ENCODE data around the gene OSGEPL1.
"Not testable (repeated sequence)": the region's sequence is repeated elsewhere in the genome, so short reads cannot be mapped to it uniquely, and the experiment has no call there.

OSGEPL1 gene

GRCh38 chr2:189726849-189727248, 35.7 kb downstream of the OSGEPL1 start:
- H2AFZ ChIP-seq (ENCODE audit: insufficient read depth, low read length, poor library complexity): no peak overlapping the region
- H2BK12ac ChIP-seq (ENCODE audit: low read length): no peak overlapping the region
- no peak overlapping the region for H4K8ac ChIP-seq (ENCODE audit: low read depth, low read length)
- H3K36me3 ChIP-seq (ENCODE audit: control insufficient read depth in 1 of 2, insufficient read depth in 2 of 2, low read length in 2 of 2): peaks cover 0 to 1% of the 10 kb centered on the region in 2 experiments
- DNase-seq: no peak
- no peaks in the 10 kb centered on the region for H3K79me2 ChIP-seq (ENCODE audit: control insufficient read depth, insufficient read depth, low read length, poor library complexity)
- no peak overlapping the region for H2BK120ac ChIP-seq (ENCODE audit: insufficient read depth, low read length, poor library complexity)
- H3K23ac ChIP-seq (ENCODE audit: low read length): no peak overlapping the region
- no peak overlapping the region for H2AK5ac ChIP-seq (ENCODE audit: low read length)
- no peak overlapping the region for H3K9ac ChIP-seq (ENCODE audit: low read length)
- no peaks in the 10 kb centered on the region for H3K9me3 ChIP-seq (ENCODE audit: insufficient read depth, low read depth, low read length)
- H3K27ac ChIP-seq (ENCODE audit: low read depth, low read length): no peak overlapping the region
- no peak overlapping the region for H3K18ac ChIP-seq (ENCODE audit: low read length)
- H4K12ac ChIP-seq (ENCODE audit: low read depth, low read length): no peak overlapping the region
- H2BK5ac ChIP-seq (ENCODE audit: low read depth, low read length, poor library complexity): no peak overlapping the region
- no peaks in the 10 kb centered on the region for H3K27me3 ChIP-seq (ENCODE audit: insufficient read depth, low read length)
- H3K79me1 ChIP-seq (ENCODE audit: low read length): no peaks in the 10 kb centered on the region
- H3K4me3 ChIP-seq (ENCODE audit: low read depth, low read length): no peak overlapping the region
- H3K4me2 ChIP-seq (ENCODE audit: low read length): no peak overlapping the region
- no peak overlapping the region for H3K14ac ChIP-seq (ENCODE audit: low read length)
- H3K4me1 ChIP-seq (ENCODE audit: control insufficient read depth in 1 of 2, insufficient read depth in 2 of 2, low read length in 2 of 2): no peaks in the 10 kb centered on the region
- no peak overlapping the region for H4K91ac ChIP-seq (ENCODE audit: low read depth, low read length)
- H3K4ac ChIP-seq (ENCODE audit: low read depth, low read length): no peak overlapping the region

DNA sequence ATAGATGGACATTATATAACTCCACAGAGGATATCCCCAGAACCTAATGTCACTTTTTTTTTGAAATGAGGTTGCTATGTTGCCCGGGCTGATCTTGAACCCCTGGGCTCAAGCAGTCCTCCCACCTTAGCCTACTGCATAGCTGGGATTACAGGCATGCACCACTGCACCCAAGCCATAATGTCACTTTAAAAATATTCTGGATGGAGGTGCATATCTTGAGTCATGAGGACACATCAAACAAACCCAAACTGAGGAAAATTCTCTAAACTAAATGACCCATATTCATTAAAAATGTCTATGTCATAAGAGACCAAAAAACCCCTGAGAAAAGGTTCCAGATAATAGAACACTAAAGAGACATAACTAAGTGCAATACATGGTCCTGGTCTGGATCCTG, 36.3 kb downstream of the OSGEPL1 start:
- no peaks in the 10 kb centered on the region for H3K4me1 ChIP-seq (ENCODE audit: control insufficient read depth in 1 of 2, insufficient read depth in 2 of 2, low read length in 2 of 2)
- H3K79me2 ChIP-seq (ENCODE audit: control insufficient read depth, insufficient read depth, low read length, poor library complexity): no peaks in the 10 kb centered on the region
- H4K8ac ChIP-seq (ENCODE audit: low read depth, low read length): no peak overlapping the region
- no peak overlapping the region for H2BK120ac ChIP-seq (ENCODE audit: insufficient read depth, low read length, poor library complexity)
- H3K79me1 ChIP-seq (ENCODE audit: low read length): no peaks in the 10 kb centered on the region
- H3K4me3 ChIP-seq (ENCODE audit: low read depth, low read length): no peak overlapping the region
- no peak overlapping the region for H3K4me2 ChIP-seq (ENCODE audit: low read length)
- no peak overlapping the region for H3K27ac ChIP-seq (ENCODE audit: low read depth, low read length)
- no peak for DNase-seq
- H3K27me3 ChIP-seq (ENCODE audit: insufficient read depth, low read length): no peaks in the 10 kb centered on the region
- H2AK5ac ChIP-seq (ENCODE audit: low read length): no peak overlapping the region
- H3K23ac ChIP-seq (ENCODE audit: low read length): no peak overlapping the region
- H2BK5ac ChIP-seq (ENCODE audit: low read depth, low read length, poor library complexity): no peak overlapping the region
- H3K14ac ChIP-seq (ENCODE audit: low read length): no peak overlapping the region
- H4K91ac ChIP-seq (ENCODE audit: low read depth, low read length): no peak overlapping the region
- no peak overlapping the region for H3K4ac ChIP-seq (ENCODE audit: low read depth, low read length)
- H3K9ac ChIP-seq (ENCODE audit: low read length): no peak overlapping the region
- H3K18ac ChIP-seq (ENCODE audit: low read length): no peak overlapping the region
- peaks cover 0 to 1% of the 10 kb centered on the region in 2 experiments for H3K36me3 ChIP-seq (ENCODE audit: control insufficient read depth in 1 of 2, insufficient read depth in 2 of 2, low read length in 2 of 2)
- H2AFZ ChIP-seq (ENCODE audit: insufficient read depth, low read length, poor library complexity): no peak overlapping the region
- no CpG with 5 or more reads among the region's 1 CpG for WGBS (ENCODE audit: extremely low coverage, insufficient coverage, insufficient read length)
- no peak overlapping the region for H4K12ac ChIP-seq (ENCODE audit: low read depth, low read length)
- H2BK12ac ChIP-seq (ENCODE audit: low read length): no peak overlapping the region
- H3K9me3 ChIP-seq (ENCODE audit: insufficient read depth, low read depth, low read length): no peaks in the 10 kb centered on the region

- no peak overlapping the region for H3K4me3 ChIP-seq (ENCODE audit: low read depth, low read length)
- H3K79me2 ChIP-seq (ENCODE audit: control insufficient read depth, insufficient read depth, low read length, poor library complexity): no peaks in the 10 kb centered on the region
- H3K27ac ChIP-seq (ENCODE audit: low read depth, low read length): no peak overlapping the region
- H3K4ac ChIP-seq (ENCODE audit: low read depth, low read length): no peak overlapping the region
- no peaks in the 10 kb centered on the region for H3K9me3 ChIP-seq (ENCODE audit: insufficient read depth, low read depth, low read length)
- H2BK120ac ChIP-seq (ENCODE audit: insufficient read depth, low read length, poor library complexity): no peak overlapping the region
- DNase-seq: no peak
- no peak overlapping the region for H2BK5ac ChIP-seq (ENCODE audit: low read depth, low read length, poor library complexity)
- no peak overlapping the region for H3K14ac ChIP-seq (ENCODE audit: low read length)
- no peaks in the 10 kb centered on the region for H3K36me3 ChIP-seq (ENCODE audit: control insufficient read depth in 1 of 2, insufficient read depth in 2 of 2, low read length in 2 of 2)
- H3K27me3 ChIP-seq (ENCODE audit: insufficient read depth, low read length): no peaks in the 10 kb centered on the region
- no peak overlapping the region for H2BK12ac ChIP-seq (ENCODE audit: low read length)
- H4K8ac ChIP-seq (ENCODE audit: low read depth, low read length): no peak overlapping the region
- H3K4me2 ChIP-seq (ENCODE audit: low read length): no peak overlapping the region
- no peaks in the 10 kb centered on the region for H3K4me1 ChIP-seq (ENCODE audit: control insufficient read depth in 1 of 2, insufficient read depth in 2 of 2, low read length in 2 of 2)
- H2AK5ac ChIP-seq (ENCODE audit: low read length): no peak overlapping the region
- H3K79me1 ChIP-seq (ENCODE audit: low read length): no peaks in the 10 kb centered on the region
- H4K12ac ChIP-seq (ENCODE audit: low read depth, low read length): no peak overlapping the region
- H4K91ac ChIP-seq (ENCODE audit: low read depth, low read length): no peak overlapping the region
- no peak overlapping the region for H3K18ac ChIP-seq (ENCODE audit: low read length)
- H3K23ac ChIP-seq (ENCODE audit: low read length): no peak overlapping the region
- H2AFZ ChIP-seq (ENCODE audit: insufficient read depth, low read length, poor library complexity): no peak overlapping the region
- no peak overlapping the region for H3K9ac ChIP-seq (ENCODE audit: low read length)
Measured at GRCh38 chr2:189723192-189723591, 39.4 kb downstream of the OSGEPL1 start.

DNA sequence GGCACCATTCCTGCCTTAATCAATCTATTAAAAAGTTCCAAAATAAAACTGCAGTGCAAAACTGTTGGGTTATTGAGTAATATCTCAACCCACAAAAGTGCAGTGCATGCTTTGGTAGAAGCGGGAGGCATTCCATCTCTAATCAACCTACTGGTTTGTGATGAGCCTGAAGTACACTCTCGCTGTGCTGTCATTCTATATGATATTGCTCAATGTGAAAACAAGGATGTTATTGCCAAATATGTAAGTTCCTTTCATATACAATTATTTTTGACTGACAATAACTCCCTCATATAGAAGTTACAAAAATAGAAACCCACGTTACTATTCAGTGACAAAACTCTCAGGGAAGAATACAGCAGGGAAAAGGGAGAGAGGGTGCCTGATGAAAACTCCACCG, 43.0 kb downstream of the OSGEPL1 start:
- Histone ChIP-seq H2AFZ (ENCODE audit: insufficient read depth, low read length, poor library complexity) (no peak overlapping the region), H2BK120ac (ENCODE audit: insufficient read depth, low read length, poor library complexity) (no peak overlapping the region), H3K79me1 (ENCODE audit: low read length) (no peaks in the 10 kb centered on the region), H2BK12ac (ENCODE audit: low read length) (no peak overlapping the region), H3K9me3 (ENCODE audit: insufficient read depth, low read depth, low read length) (no peaks in the 10 kb centered on the region), H3K14ac (ENCODE audit: low read length) (no peak overlapping the region), H3K36me3 (ENCODE audit: control insufficient read depth in 1 of 2, insufficient read depth in 2 of 2, low read length in 2 of 2) (no peaks in the 10 kb centered on the region), H3K27ac (ENCODE audit: low read depth, low read length) (no peak overlapping the region), H4K8ac (ENCODE audit: low read depth, low read length) (no peak overlapping the region), H3K18ac (ENCODE audit: low read length) (no peak overlapping the region), H3K27me3 (ENCODE audit: insufficient read depth, low read length) (no peaks in the 10 kb centered on the region), H3K4me1 (ENCODE audit: control insufficient read depth in 1 of 2, insufficient read depth in 2 of 2, low read length in 2 of 2) (no peaks in the 10 kb centered on the region), H3K79me2 (ENCODE audit: control insufficient read depth, insufficient read depth, low read length, poor library complexity) (no peaks in the 10 kb centered on the region), H3K9ac (ENCODE audit: low read length) (no peak overlapping the region), H3K23ac (ENCODE audit: low read length) (no peak overlapping the region), H3K4me3 (ENCODE audit: low read depth, low read length) (no peak overlapping the region), H4K12ac (ENCODE audit: low read depth, low read length) (no peak overlapping the region), H3K4ac (ENCODE audit: low read depth, low read length) (no peak overlapping the region), H4K91ac (ENCODE audit: low read depth, low read length) (no peak overlapping the region), H3K4me2 (ENCODE audit: low read length) (no peak overlapping the region), H2BK5ac (ENCODE audit: low read depth, low read length, poor library complexity) (no peak overlapping the region), H2AK5ac (ENCODE audit: low read length) (no peak overlapping the region)
- no peak for DNase-seq
- no CpG with 5 or more reads among the region's 4 CpGs for WGBS (ENCODE audit: extremely low coverage, insufficient coverage, insufficient read length)

GRCh38 chr2:189717593-189717992, 45.0 kb downstream of the OSGEPL1 start:
- not testable (repeated sequence) for H3K9ac ChIP-seq (ENCODE audit: low read length); H4K8ac ChIP-seq (ENCODE audit: low read depth, low read length); H4K91ac ChIP-seq (ENCODE audit: low read depth, low read length); H3K4me3 ChIP-seq (ENCODE audit: low read depth, low read length); H2BK12ac ChIP-seq (ENCODE audit: low read length); H3K4ac ChIP-seq (ENCODE audit: low read depth, low read length); H3K18ac ChIP-seq (ENCODE audit: low read length); H2AFZ ChIP-seq (ENCODE audit: insufficient read depth, low read length, poor library complexity); H3K27me3 ChIP-seq (ENCODE audit: insufficient read depth, low read length); DNase-seq; H2BK120ac ChIP-seq (ENCODE audit: insufficient read depth, low read length, poor library complexity); H3K4me2 ChIP-seq (ENCODE audit: low read length); H3K79me1 ChIP-seq (ENCODE audit: low read length); H3K79me2 ChIP-seq (ENCODE audit: control insufficient read depth, insufficient read depth, low read length, poor library complexity); H3K36me3 ChIP-seq (ENCODE audit: control insufficient read depth in 1 of 2, insufficient read depth in 2 of 2, low read length in 2 of 2); H2BK5ac ChIP-seq (ENCODE audit: low read depth, low read length, poor library complexity); H3K27ac ChIP-seq (ENCODE audit: low read depth, low read length); H3K4me1 ChIP-seq (ENCODE audit: control insufficient read depth in 1 of 2, insufficient read depth in 2 of 2, low read length in 2 of 2); H3K9me3 ChIP-seq (ENCODE audit: insufficient read depth, low read depth, low read length); H2AK5ac ChIP-seq (ENCODE audit: low read length); H3K23ac ChIP-seq (ENCODE audit: low read length); H4K12ac ChIP-seq (ENCODE audit: low read depth, low read length); H3K14ac ChIP-seq (ENCODE audit: low read length)
- no CpG with 5 or more reads among the region's 1 CpG for WGBS (ENCODE audit: extremely low coverage, insufficient coverage, insufficient read length)

All from trophoblast cell (in vitro differentiated cells and primary cell).